Activated naive CD8-positive, alpha-beta T cell treated with anti-CD3 and anti-CD28 coated beads, Interleukin-2, amount 50 U/mL, for 16 hours (primary cell): ENCODE measurements around the gene FYN.

ENCODE experiments used
- DNase-seq: peaks from one replicate; pipeline ENCODE4 v3.0.0-alpha.2; 2020; ENCODE audit warnings: low read depth, low spot score

FYN gene

GRCh38 chr6:111769365-111770152, 103.7 kb downstream of the FYN start:
- no peak for DNase-seq

- no peak for DNase-seq
These were observed 104.9 kb downstream of the FYN start for GRCh38 chr6:111768431-111768770.

GRCh38 chr6:111767752-111768430, 105.4 kb downstream of the FYN start:
- no peak for DNase-seq

- DNase-seq, result no peak
These were observed 106.9 kb downstream of the FYN start for GRCh38 chr6:111766201-111766857.

GRCh38 chr6:111765763-111766162, 107.5 kb downstream of the FYN start:
- DNase-seq, result no peak

GRCh38 chr6:111764238-111765175, 108.7 kb downstream of the FYN start:
- peak; percentile 27 for DNase-seq

- DNase-seq, result no peak
These were observed 109.9 kb downstream of the FYN start for GRCh38 chr6:111763381-111763780.

- no peak for DNase-seq
These were observed 111.4 kb downstream of the FYN start for GRCh38 chr6:111761783-111762312.

GRCh38 chr6:111761212-111761611, 112.0 kb downstream of the FYN start:
- DNase-seq, result no peak

- DNase-seq, result no peak
These were observed 113.1 kb downstream of the FYN start for GRCh38 chr6:111759836-111760785.

- DNase-seq, result no peak
These were observed 113.9 kb downstream of the FYN start for GRCh38 chr6:111759331-111759835.

GRCh38 chr6:111758608-111759329, 114.5 kb downstream of the FYN start:
- DNase-seq, result no peak

GRCh38 chr6:111757342-111757741, 115.9 kb downstream of the FYN start:
- DNase-seq, result no peak

GRCh38 chr6:111754423-111754822, 118.8 kb downstream of the FYN start:
- DNase-seq, result no peak

- DNase-seq, result no peak
These were observed 119.7 kb downstream of the FYN start for GRCh38 chr6:111753573-111753972.

- no peak for DNase-seq
These were observed 120.8 kb downstream of the FYN start for GRCh38 chr6:111752476-111752875.

GRCh38 chr6:111750753-111751673, 122.2 kb downstream of the FYN start:
- DNase-seq, result no peak

GRCh38 chr6:111750153-111750552, 123.1 kb downstream of the FYN start:
- no peak for DNase-seq
